Measurements from ENCODE around the gene CFHR3.
"Not testable (repeated sequence)": the region's sequence is repeated elsewhere in the genome, so short reads cannot be mapped to it uniquely, and the experiment has no call there.

CFHR3 gene

DNA sequence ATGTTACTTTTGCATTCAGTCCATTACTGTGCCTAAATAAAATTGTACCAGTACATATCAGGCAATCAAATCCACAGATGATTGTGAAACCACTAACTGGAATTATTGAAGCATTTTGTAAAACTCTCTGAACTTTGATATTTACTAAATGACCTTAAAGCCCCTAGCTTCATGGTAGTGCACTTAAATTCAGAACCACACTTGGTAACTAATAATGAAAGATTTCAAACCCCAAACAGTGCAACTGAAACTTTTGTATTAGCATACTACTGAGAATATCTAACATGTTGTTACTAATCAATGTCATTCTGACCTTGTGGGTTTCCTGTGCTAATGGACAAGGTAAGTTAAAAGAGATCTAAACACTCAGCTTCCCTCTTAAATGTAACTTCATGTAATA, at the start of gene CFHR3:
Gene CFHR3 (plus strand): TSS at position 238 of the 400 bp plus-strand sequence. CDS start 47 bp downstream, at position 285.
- no peaks in the 10 kb centered on the region for H4K20me1 ChIP-seq
- no peak within 1 kb of the TSS for H3K27ac ChIP-seq
- no peak within 1 kb of the TSS for H3K4me3 ChIP-seq
- no peak for TF ChIP-seq Cebpa-rat (IDR thresholded peaks at IDR 0.05)
- H3K9ac ChIP-seq: no peak within 1 kb of the TSS
- no peaks in the 10 kb centered on the region for H3K9me3 ChIP-seq (replicated peaks in 1 of 11)
- no peak within 1 kb of the TSS for H3K4me2 ChIP-seq
- no peaks in the 10 kb centered on the region for H3K4me1 ChIP-seq
- H3K27me3 ChIP-seq: no peaks in the 10 kb centered on the region
- no peaks in the 10 kb centered on the region for H3K36me3 ChIP-seq

DNA sequence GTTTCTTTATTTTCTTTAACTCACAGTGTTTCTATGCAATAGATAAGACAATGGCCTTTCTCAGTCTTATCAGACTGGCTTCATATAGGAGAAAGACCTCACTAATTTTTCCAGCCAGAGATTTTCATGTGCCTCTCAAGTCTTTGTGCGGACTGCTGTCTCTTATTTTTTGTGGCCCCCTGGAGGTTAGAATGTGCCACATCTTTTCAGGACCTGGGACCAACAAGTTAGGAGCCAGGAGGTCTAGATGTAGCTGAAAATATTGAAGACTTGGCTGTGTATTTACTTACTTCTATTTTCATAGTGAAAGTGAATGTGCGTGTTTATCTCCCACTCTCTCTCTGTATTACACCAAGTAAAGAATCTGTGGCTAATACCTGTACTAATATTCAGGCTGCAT, 42.1 kb upstream of the CFHR3 start:
- Histone ChIP-seq H3K9ac (no peak overlapping the region), H3K9me3 (replicated peaks in 1 of 11) (peaks cover 0 to 5% (median 0%) of the 10 kb centered on the region in 11 experiments; a peak in 7 of 22 replicates), H3K27ac (no peak overlapping the region), H3K4me1 (no peaks in the 10 kb centered on the region), H4K20me1 (no peaks in the 10 kb centered on the region), H3K4me3 (no peak overlapping the region), H3K4me2 (no peak overlapping the region), H3K27me3 (no peaks in the 10 kb centered on the region), H3K36me3 (peaks cover 0 to 2% (median 0%) of the 10 kb centered on the region in 11 experiments; a peak in 1 of 22 replicates)
- TF ChIP-seq Cebpa-rat (IDR thresholded peaks at IDR 0.05): no peak

DNA sequence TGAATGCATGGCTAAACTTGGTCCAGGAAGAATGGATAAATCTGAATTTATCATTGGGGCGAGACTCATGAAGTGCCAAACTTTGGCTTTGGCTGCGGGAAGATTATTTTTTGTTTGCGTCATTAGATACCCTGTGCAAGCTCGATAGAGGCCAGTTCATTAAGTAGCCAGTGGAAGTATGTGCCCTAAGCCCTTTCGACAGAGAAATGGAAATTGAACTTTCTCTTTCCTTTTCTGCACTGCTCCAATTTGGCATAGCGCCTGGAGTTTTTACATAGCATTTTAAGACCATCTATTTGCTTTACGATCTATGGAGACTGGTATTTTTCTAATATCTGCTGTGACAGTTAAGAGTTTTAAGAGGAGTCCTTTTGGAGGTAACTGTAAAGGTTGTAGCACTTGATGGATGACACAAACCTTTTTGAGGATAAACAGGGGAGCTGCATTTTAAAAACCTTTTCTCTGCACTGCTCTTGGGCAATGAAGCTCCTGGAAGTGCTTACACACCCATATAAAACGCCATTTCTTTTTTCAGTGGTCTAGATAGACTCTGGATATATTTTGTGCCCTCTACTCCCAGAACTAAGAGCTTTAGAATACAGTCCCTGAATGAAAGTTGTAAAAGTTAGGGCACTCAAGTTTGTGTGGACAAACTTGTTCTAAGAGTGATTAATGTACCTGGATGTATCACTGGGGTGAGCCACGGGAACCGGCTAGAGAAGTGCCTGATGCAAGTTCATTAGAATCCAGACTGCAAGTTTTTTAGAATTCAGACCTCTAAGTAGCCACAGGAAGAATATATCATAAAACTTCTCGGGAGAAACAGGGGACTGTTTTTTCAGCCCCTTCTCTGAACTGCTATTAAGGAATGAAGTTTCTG, 41.3 kb upstream of the CFHR3 start:
- Histone ChIP-seq H3K9me3 (replicated peaks in 1 of 11) (peaks cover 6 to 11% (median 8%) of the 10 kb centered on the region in 11 experiments), H3K27ac (no peak overlapping the region), H4K20me1 (no peaks in the 10 kb centered on the region), H3K4me3 (no peak overlapping the region), H3K4me1 (no peaks in the 10 kb centered on the region), H3K4me2 (no peak overlapping the region), H3K9ac (no peak overlapping the region), H3K36me3 (peaks cover 0 to 10% (median 0%) of the 10 kb centered on the region in 11 experiments; a peak in 6 of 22 replicates), H3K27me3 (no peaks in the 10 kb centered on the region)
- no peak for TF ChIP-seq Cebpa-rat (IDR thresholded peaks at IDR 0.05)

DNA sequence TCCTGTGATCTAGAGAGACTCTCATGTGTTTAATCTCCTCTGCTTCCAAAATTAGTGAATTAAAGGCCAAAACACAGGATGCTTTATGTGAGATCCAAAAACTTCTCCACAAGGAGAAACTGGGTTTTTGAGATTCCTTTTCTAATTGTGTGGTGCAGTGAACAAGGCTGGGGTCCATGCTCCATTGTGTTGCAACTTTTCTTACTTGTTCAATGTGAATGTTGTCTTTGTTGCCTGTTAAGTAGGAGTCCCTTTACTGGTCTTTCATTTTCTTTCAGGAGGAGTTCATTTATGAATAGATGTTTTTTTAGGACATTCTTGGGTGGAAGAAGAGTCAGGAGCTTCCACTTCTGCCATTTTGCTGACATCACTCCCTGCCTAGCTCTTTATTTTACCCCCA, 40.6 kb upstream of the CFHR3 start:
- no peak for TF ChIP-seq Cebpa-rat (IDR thresholded peaks at IDR 0.05)

DNA sequence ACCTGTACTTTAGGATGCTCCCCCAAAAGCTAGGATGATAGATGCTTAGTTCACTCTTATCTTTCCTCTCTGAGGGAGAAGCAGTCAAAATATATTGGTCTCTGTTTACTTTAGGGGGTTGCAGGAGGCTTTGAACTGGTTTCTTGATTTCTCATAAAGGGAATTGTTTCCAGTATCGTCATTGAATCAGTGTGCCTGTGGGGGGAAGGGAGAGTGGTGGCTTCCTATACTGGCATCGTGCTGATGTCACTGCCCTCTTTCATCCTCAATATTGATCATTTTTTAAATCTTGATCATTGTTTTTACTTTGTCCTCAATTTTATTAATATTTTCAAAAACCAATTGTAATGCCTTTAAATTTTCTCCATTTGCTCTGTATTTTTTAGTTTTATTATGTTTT, 40.2 kb upstream of the CFHR3 start:
- Histone ChIP-seq H3K9ac (no peak overlapping the region), H3K27ac (no peak overlapping the region), H4K20me1 (no peaks in the 10 kb centered on the region), H3K4me1 (no peaks in the 10 kb centered on the region), H3K27me3 (no peaks in the 10 kb centered on the region), H3K36me3 (peaks cover 0 to 22% (median 0%) of the 10 kb centered on the region in 11 experiments; a peak in 7 of 22 replicates), H3K9me3 (replicated peaks in 1 of 11) (peaks cover 17 to 23% (median 19%) of the 10 kb centered on the region in 11 experiments), H3K4me2 (no peak overlapping the region), H3K4me3 (no peak overlapping the region)
- no peak for TF ChIP-seq Cebpa-rat (IDR thresholded peaks at IDR 0.05)

More for the DNA sequence above, 40.6 kb upstream of the CFHR3 start:
- H3K9me3 ChIP-seq (replicated peaks in 1 of 11): peaks cover 12 to 18% (median 14%) of the 10 kb centered on the region in 11 experiments
- H3K27me3 ChIP-seq: no peaks in the 10 kb centered on the region
- H3K9ac ChIP-seq: no peak overlapping the region
- H4K20me1 ChIP-seq: no peaks in the 10 kb centered on the region
- no peak overlapping the region for H3K4me2 ChIP-seq
- H3K36me3 ChIP-seq: peaks cover 0 to 17% (median 0%) of the 10 kb centered on the region in 11 experiments; a peak in 7 of 22 replicates
- no peak overlapping the region for H3K27ac ChIP-seq
- H3K4me1 ChIP-seq: no peaks in the 10 kb centered on the region
- no peak overlapping the region for H3K4me3 ChIP-seq

DNA sequence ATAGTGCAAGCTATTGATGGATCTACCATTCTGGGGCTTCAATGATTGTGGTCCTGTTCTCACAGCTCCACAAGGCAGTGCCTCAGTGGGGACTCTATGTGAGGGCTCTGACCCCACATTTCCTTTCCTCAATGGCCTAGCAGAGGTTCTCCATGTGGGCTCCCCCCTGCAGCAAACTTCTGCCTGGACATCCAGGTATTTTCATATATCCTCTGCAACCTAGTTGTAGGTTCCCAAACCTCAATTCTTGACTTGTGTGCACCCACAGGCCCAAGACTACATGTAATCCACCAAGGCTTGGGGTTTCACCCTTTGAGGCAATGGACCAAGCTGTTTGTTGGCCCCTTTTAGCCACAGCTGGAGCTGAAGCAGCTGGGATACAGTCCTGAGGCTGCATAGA, 35.9 kb upstream of the CFHR3 start:
- H3K27me3 ChIP-seq: no peaks in the 10 kb centered on the region
- no peak overlapping the region for H3K27ac ChIP-seq
- no peak for TF ChIP-seq Cebpa-rat (IDR thresholded peaks at IDR 0.05)
- no peaks in the 10 kb centered on the region for H3K4me1 ChIP-seq
- no peak overlapping the region for H3K4me2 ChIP-seq
- H3K9me3 ChIP-seq (replicated peaks in 1 of 11): peaks cover 24 to 33% (median 29%) of the 10 kb centered on the region in 11 experiments
- H3K4me3 ChIP-seq: no peak overlapping the region
- H3K9ac ChIP-seq: no peak overlapping the region
- H4K20me1 ChIP-seq: no peaks in the 10 kb centered on the region
- H3K36me3 ChIP-seq: peaks cover 0 to 28% (median 0%) of the 10 kb centered on the region in 11 experiments; a peak in 7 of 22 replicates

DNA sequence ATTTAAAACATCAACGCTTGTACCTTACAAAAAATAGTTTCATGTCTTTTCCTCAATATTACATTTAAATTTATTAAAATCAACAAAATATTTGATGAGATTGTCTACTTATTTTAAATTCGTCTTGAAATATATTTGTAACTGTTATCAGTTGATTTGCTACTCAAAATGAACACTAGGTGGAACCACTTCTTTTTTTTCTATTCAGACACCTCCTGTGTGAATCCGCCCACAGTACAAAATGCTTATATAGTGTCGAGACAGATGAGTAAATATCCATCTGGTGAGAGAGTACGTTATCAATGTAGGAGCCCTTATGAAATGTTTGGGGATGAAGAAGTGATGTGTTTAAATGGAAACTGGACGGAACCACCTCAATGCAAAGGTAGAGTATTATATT, 31.4 kb upstream of the CFHR3 start:
- not testable (repeated sequence) for H3K4me1 ChIP-seq, H4K20me1 ChIP-seq, H3K27me3 ChIP-seq, H3K4me3 ChIP-seq, H3K9ac ChIP-seq, H3K4me2 ChIP-seq, H3K27ac ChIP-seq
- Histone ChIP-seq H3K9me3 (replicated peaks in 1 of 11) (peaks cover 18 to 24% (median 20%) of the 10 kb centered on the region in 11 experiments), H3K36me3 (peaks cover 0 to 22% (median 0%) of the 10 kb centered on the region in 11 experiments; a peak in 7 of 22 replicates)

DNA sequence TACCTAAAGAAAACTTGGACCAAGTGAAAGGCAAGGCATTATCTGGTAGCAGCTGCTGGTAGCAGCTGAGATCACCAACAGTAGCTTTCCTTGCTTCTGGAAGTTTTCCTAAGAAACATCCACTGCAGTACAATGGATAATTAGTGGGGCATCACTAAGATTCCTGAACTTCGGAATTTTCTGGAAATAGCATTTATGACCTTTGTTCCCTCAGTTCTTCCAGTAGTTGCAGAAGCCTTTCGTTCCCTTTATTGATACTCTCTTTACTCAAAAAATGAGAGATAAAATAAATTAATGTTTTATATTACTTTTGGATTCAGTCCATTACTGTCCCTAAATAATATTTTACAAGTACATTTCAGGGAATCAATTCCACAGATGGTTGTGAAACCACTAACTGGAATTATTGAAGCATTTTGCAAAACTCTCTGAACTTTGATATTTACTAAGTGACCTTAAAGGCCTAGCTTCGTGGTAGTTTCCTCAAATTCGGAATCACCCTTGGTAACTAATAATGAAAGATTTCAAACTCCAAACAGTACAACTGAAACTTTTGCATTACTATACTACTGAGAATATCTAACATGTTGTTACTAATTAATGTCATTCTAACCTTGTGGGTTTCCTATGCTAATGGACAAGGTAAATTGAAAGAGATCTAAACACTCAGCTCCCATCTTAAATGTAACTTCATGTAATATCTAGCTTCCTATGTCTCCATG, 9.5 kb upstream of the CFHR3 start:
- not testable (repeated sequence) for H3K9ac ChIP-seq; H3K27me3 ChIP-seq; H4K20me1 ChIP-seq; H3K27ac ChIP-seq; H3K9me3 ChIP-seq (replicated peaks in 1 of 11); H3K4me3 ChIP-seq; H3K4me1 ChIP-seq; H3K4me2 ChIP-seq; H3K36me3 ChIP-seq

DNA sequence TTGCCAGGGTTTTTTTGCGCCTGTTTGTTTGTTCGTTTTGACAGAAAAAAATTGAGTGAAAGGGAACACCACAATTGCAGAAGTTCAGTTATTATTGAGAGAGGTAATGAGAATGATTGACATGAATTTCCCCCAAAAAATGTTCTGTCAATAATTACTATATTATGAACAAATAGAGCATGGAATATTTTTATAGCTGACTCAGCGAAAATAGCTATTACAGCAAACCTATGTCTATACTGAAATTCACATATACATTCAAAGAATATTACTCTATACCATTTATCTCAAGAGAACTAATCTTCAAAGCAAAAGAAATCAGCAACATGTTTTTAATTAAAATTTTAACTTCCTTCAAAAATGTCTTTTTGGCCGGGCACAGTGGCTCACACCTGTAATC, 4.8 kb upstream of the CFHR3 start:
- H3K4me1 ChIP-seq; H3K9ac ChIP-seq; H3K4me3 ChIP-seq; H3K36me3 ChIP-seq; H3K27ac ChIP-seq; H3K27me3 ChIP-seq; H4K20me1 ChIP-seq; H3K4me2 ChIP-seq; H3K9me3 ChIP-seq (replicated peaks in 1 of 11): not testable (repeated sequence)

Data from BLaER1 treated with 17β-estradiol and CSF1 and Interleukin-3, amounts not matched to agents 10 nM and 100 nM (cell line).